HEK293 (cell line): ENCODE measurements around the gene NT5C1B.

Source experiments
- CTCF ChIA-PET: fragments of 350-600 bp; formaldehyde crosslinking; extraction: SDS; loops from one replicate; lab custom pipeline; 2021; ENCODE audit warnings: antibody characterized with exemption; lab: Yijun Ruan, JAX
- POLR2A ChIA-PET: fragments of 300-600 bp; formaldehyde crosslinking; extraction: SDS; loops from one replicate; lab custom pipeline; 2020; ENCODE audit warnings: antibody characterized with exemption, inconsistent platforms; lab: Yijun Ruan, JAX
- H3K27ac ChIP-seq: fragments of 200-500 bp; sonication (Bioruptor generic); 2 replicates; pipeline ENCODE4 v1.5.1; 2014; ENCODE audit warnings: low read depth, low read length, control low read depth, inconsistent platforms; ENCODE audit errors: extremely low read depth
- H3K36me3 ChIP-seq, 2 experiments: fragments of 200-500 bp in 1 of 2; sonication (Bioruptor generic) in 1 of 2; 1 replicate in 1 of 2; 2 replicates in 1 of 2; pipeline ENCODE4 v1.5.1; 2014 to 2017; ENCODE audit warnings: inconsistent platforms in 2 of 2, low read length in 2 of 2; ENCODE audit not compliant: control insufficient read depth in 2 of 2, insufficient read depth in 1 of 2
- H3K4me1 ChIP-seq: fragments of 200-500 bp; sonication (Bioruptor generic); 2 replicates; pipeline ENCODE4 v1.5.1; 2014; ENCODE audit warnings: mild to moderate bottlenecking, low read length, inconsistent platforms; ENCODE audit not compliant: control insufficient read depth, insufficient read depth
- H3K4me3 ChIP-seq: 2 replicates; pipeline ENCODE4 v1.5.1; 2011; ENCODE audit warnings: low read depth, mild to moderate bottlenecking, control low read depth, low read length, moderate library complexity
- H3K9me3 ChIP-seq: fragments of 200-500 bp; sonication (Bioruptor generic); 2 replicates; pipeline ENCODE4 v1.5.1; 2014; ENCODE audit warnings: low read depth, low read length, inconsistent platforms; ENCODE audit not compliant: control insufficient read depth, insufficient read depth
- ZFP37 ChIP-seq: fragments of 450-650 bp; formaldehyde crosslinking; IDR thresholded peaks from 2 replicates; pipeline ENCODE4 v1.5.1; 2016; ENCODE audit warnings: missing biosample characterization, missing genetic modification characterization
- ZNF133 ChIP-seq: fragments of 450-650 bp; formaldehyde crosslinking; IDR thresholded peaks from 2 replicates; pipeline ENCODE4 v1.5.1; 2016; ENCODE audit warnings: missing biosample characterization, missing genetic modification characterization
- ZNF175 ChIP-seq: fragments of 450-650 bp; formaldehyde crosslinking; IDR thresholded peaks from 2 replicates; pipeline ENCODE4 v1.5.1; 2016; ENCODE audit warnings: missing biosample characterization, missing genetic modification characterization
- ZNF202 ChIP-seq: fragments of 450-650 bp; formaldehyde crosslinking; IDR thresholded peaks from 2 replicates; pipeline ENCODE4 v1.5.1; 2016; ENCODE audit warnings: missing biosample characterization, missing genetic modification characterization, borderline replicate concordance
- ZNF324 ChIP-seq: fragments of 450-650 bp; formaldehyde crosslinking; IDR thresholded peaks from 2 replicates; pipeline ENCODE4 v1.5.1; 2016; ENCODE audit warnings: missing biosample characterization, missing genetic modification characterization
- ZNF48 ChIP-seq: fragments of 450-650 bp; formaldehyde crosslinking; IDR thresholded peaks from 2 replicates; pipeline ENCODE4 v1.5.1; 2016; ENCODE audit warnings: missing biosample characterization, missing genetic modification characterization
- ZNF555 ChIP-seq: fragments of 450-650 bp; formaldehyde crosslinking; conservative IDR thresholded peaks from 2 replicates; pipeline ENCODE4 v1.5.1; 2017; ENCODE audit warnings: missing biosample characterization, mild to moderate bottlenecking, missing genetic modification characterization, inconsistent platforms
- ZNF626 ChIP-seq: fragments of 450-650 bp; sonication (Bioruptor Pico); formaldehyde crosslinking; IDR thresholded peaks from 2 replicates; pipeline ENCODE4 v1.5.1; 2018; ENCODE audit warnings: missing biosample characterization, missing genetic modification characterization, inconsistent platforms
- ZNF830 ChIP-seq: fragments of 450-650 bp; IDR thresholded peaks from 2 replicates; pipeline ENCODE4 v1.5.0; 2018; ENCODE audit warnings: missing biosample characterization, missing genetic modification characterization, low read depth, mild to moderate bottlenecking, moderate library complexity
- TF ChIP-seq, protein P1 (sequence below): fragments of 450-650 bp; formaldehyde crosslinking; IDR thresholded peaks from 2 replicates; pipeline ENCODE4 v1.5.1; 2016; ENCODE audit warnings: missing biosample characterization, missing genetic modification characterization
- TF ChIP-seq, protein P2 (sequence below): fragments of 450-650 bp; IDR thresholded peaks from 2 replicates; pipeline ENCODE4 v1.5.1; 2018; ENCODE audit warnings: missing biosample characterization, mild to moderate bottlenecking, missing genetic modification characterization
- TF ChIP-seq, protein P3 (sequence below): fragments of 450-650 bp; formaldehyde crosslinking; IDR thresholded peaks from 2 replicates; pipeline ENCODE4 v1.5.1; 2016; ENCODE audit warnings: missing biosample characterization, missing genetic modification characterization, low read depth
- TF ChIP-seq, protein P4 (sequence below): fragments of 450-650 bp; IDR thresholded peaks from 2 replicates; pipeline ENCODE4 v1.5.1; 2018; ENCODE audit warnings: missing biosample characterization, missing genetic modification characterization
- TF ChIP-seq, protein P5 (sequence below): fragments of 450-650 bp; formaldehyde crosslinking; IDR thresholded peaks from 2 replicates; pipeline ENCODE4 v1.5.1; 2016; ENCODE audit warnings: missing biosample characterization, missing genetic modification characterization

NT5C1B gene

DNA sequence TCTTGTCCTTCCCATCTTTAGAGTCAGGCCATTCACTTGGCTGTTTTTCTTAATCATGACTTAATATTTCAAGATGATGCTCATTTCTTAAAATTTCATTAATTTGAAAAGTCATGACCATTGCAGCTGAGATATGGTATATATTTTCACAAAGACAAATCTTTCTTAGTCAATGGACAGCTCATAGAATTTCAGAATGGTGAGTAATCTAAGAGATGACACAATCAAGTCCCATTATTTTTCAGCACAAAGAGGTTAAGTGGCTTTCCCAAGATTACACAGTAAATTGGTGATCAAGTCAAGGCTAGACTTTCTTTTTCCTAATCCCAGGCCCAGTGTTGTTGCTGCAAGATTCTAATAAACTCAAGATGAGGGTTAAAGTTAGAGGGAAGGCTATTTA lies 34.4 kb upstream of the NT5C1B start (continued):
- TF ChIP-seq, protein P1, sequence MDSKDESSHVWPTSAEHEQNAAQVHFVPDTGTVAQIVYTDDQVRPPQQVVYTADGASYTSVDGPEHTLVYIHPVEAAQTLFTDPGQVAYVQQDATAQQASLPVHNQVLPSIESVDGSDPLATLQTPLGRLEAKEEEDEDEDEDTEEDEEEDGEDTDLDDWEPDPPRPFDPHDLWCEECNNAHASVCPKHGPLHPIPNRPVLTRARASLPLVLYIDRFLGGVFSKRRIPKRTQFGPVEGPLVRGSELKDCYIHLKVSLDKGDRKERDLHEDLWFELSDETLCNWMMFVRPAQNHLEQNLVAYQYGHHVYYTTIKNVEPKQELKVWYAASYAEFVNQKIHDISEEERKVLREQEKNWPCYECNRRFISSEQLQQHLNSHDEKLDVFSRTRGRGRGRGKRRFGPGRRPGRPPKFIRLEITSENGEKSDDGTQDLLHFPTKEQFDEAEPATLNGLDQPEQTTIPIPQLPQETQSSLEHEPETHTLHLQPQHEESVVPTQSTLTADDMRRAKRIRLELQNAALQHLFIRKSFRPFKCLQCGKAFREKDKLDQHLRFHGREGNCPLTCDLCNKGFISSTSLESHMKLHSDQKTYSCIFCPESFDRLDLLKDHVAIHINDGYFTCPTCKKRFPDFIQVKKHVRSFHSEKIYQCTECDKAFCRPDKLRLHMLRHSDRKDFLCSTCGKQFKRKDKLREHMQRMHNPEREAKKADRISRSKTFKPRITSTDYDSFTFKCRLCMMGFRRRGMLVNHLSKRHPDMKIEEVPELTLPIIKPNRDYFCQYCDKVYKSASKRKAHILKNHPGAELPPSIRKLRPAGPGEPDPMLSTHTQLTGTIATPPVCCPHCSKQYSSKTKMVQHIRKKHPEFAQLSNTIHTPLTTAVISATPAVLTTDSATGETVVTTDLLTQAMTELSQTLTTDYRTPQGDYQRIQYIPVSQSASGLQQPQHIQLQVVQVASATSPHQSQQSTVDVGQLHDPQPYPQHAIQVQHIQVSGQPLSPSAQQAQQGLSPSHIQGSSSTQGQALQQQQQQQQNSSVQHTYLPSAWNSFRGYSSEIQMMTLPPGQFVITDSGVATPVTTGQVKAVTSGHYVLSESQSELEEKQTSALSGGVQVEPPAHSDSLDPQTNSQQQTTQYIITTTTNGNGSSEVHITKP = no peak
- TF ChIP-seq ZFP37 (tag by site-specific recombination) (no peak), ZNF202 (tag by site-specific recombination) (no peak)

DNA sequence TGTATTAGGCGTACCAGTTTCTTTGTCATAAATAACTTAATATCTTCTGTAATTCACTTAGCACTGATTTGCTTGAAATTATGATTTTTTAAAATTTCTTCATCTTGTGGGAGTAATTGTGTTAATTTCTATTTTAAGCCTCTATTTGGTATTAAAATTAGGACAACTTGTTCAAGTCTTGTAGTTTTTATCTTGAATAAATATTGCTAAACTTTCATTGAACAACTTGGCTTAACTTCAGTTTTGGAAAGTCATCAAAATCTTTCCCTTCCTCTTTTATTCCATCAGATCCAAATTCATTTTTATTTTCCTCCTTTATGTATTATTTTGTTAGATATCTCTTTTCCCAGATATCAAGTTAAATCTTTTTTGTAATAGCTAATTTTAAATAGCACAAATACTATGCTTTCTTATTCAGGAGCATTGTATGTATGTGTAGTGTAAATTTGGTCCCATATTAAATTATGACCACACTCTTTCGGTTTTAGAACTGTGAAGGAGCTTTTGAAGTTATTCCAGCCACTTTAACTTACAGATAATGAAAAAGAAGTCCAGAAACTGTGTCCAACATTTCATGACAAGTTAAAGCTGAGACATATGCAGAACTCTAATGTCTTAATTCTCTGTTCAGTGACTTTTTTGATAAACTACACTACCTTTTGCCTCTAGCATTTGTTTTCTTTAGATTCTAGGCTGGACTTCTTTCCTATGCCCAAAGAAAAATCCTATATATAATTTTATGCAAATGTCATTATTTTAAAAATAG lies 31.7 kb upstream of the NT5C1B start:
- H3K9me3 ChIP-seq = no peaks in the 10 kb centered on the region
- no peaks in the 10 kb centered on the region for H3K36me3 ChIP-seq
- no peaks in the 10 kb centered on the region for H3K4me1 ChIP-seq
- no peak overlapping the region for H3K4me3 ChIP-seq
- H3K27ac ChIP-seq = no peak overlapping the region
- ChIA-PET CTCF (no interaction called here), POLR2A (no interaction called here)
- TF ChIP-seq ZNF830 (tag by site-specific recombination) (no peak), ZNF324 (tag by site-specific recombination) (no peak), ZNF175 (no peak), ZNF555 (tag by site-specific recombination) (no peak), ZNF626 (tag by site-specific recombination) (no peak), ZNF48 (no peak), ZNF133 (tag by site-specific recombination) (no peak)
- TF ChIP-seq, protein P2, sequence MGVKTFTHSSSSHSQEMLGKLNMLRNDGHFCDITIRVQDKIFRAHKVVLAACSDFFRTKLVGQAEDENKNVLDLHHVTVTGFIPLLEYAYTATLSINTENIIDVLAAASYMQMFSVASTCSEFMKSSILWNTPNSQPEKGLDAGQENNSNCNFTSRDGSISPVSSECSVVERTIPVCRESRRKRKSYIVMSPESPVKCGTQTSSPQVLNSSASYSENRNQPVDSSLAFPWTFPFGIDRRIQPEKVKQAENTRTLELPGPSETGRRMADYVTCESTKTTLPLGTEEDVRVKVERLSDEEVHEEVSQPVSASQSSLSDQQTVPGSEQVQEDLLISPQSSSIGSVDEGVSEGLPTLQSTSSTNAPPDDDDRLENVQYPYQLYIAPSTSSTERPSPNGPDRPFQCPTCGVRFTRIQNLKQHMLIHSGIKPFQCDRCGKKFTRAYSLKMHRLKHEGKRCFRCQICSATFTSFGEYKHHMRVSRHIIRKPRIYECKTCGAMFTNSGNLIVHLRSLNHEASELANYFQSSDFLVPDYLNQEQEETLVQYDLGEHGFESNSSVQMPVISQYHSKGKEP = no peak
- TF ChIP-seq, protein P3, sequence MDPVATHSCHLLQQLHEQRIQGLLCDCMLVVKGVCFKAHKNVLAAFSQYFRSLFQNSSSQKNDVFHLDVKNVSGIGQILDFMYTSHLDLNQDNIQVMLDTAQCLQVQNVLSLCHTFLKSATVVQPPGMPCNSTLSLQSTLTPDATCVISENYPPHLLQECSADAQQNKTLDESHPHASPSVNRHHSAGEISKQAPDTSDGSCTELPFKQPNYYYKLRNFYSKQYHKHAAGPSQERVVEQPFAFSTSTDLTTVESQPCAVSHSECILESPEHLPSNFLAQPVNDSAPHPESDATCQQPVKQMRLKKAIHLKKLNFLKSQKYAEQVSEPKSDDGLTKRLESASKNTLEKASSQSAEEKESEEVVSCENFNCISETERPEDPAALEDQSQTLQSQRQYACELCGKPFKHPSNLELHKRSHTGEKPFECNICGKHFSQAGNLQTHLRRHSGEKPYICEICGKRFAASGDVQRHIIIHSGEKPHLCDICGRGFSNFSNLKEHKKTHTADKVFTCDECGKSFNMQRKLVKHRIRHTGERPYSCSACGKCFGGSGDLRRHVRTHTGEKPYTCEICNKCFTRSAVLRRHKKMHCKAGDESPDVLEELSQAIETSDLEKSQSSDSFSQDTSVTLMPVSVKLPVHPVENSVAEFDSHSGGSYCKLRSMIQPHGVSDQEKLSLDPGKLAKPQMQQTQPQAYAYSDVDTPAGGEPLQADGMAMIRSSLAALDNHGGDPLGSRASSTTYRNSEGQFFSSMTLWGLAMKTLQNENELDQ (tag by site-specific recombination) = no peak
- TF ChIP-seq, protein P4, sequence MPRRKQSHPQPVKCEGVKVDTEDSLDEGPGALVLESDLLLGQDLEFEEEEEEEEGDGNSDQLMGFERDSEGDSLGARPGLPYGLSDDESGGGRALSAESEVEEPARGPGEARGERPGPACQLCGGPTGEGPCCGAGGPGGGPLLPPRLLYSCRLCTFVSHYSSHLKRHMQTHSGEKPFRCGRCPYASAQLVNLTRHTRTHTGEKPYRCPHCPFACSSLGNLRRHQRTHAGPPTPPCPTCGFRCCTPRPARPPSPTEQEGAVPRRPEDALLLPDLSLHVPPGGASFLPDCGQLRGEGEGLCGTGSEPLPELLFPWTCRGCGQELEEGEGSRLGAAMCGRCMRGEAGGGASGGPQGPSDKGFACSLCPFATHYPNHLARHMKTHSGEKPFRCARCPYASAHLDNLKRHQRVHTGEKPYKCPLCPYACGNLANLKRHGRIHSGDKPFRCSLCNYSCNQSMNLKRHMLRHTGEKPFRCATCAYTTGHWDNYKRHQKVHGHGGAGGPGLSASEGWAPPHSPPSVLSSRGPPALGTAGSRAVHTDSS = no peak
- TF ChIP-seq, protein P5, sequence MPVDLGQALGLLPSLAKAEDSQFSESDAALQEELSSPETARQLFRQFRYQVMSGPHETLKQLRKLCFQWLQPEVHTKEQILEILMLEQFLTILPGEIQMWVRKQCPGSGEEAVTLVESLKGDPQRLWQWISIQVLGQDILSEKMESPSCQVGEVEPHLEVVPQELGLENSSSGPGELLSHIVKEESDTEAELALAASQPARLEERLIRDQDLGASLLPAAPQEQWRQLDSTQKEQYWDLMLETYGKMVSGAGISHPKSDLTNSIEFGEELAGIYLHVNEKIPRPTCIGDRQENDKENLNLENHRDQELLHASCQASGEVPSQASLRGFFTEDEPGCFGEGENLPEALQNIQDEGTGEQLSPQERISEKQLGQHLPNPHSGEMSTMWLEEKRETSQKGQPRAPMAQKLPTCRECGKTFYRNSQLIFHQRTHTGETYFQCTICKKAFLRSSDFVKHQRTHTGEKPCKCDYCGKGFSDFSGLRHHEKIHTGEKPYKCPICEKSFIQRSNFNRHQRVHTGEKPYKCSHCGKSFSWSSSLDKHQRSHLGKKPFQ (tag by site-specific recombination) = no peak
